Tibial nerve (tissue), 3 donors: ENCODE measurements around the gene SEMA3F.

ENCODE experiments used
- CTCF ChIP-seq, 5 experiments: fragments of 200-600 bp in 3 of 5; fragments of 450-650 bp in 2 of 5; sonication (generic) in 3 of 5; IDR thresholded peaks; one replicate each; pipeline ENCODE4 v1.5.1; 2016 to 2019; ENCODE audit warnings: antibody characterized with exemption in 5 of 5, mild to moderate bottlenecking in 3 of 5, moderate library complexity in 2 of 5
- POLR2A ChIP-seq, 2 donors: fragments of 450-650 bp; IDR thresholded peaks; one replicate each; pipeline ENCODE4 v1.6.1; 2017; ENCODE audit warnings: antibody characterized with exemption in 2 of 2, mild to moderate bottlenecking in 2 of 2, moderate library complexity in 2 of 2

- no peak for TF ChIP-seq CTCF (IDR thresholded peaks at IDR 0.05)
- TF ChIP-seq POLR2A (IDR thresholded peaks at IDR 0.05) = no peak
Measured at GRCh38 chr3:50183755-50184154, 28.6 kb downstream of the SEMA3F start.
